ENCODE measurements around the gene SYCN. TPM values are rescaled to one million over a fixed set of nuclear protein-coding genes. Genes with fewer than 3 reads are reported as not detected.
A peak's percentile ranks its signal among the peaks of the same experiment; 100 is the strongest.

The SYCN gene
- total RNA-seq, 4 donors from 2014 or later = not detected

DNA sequence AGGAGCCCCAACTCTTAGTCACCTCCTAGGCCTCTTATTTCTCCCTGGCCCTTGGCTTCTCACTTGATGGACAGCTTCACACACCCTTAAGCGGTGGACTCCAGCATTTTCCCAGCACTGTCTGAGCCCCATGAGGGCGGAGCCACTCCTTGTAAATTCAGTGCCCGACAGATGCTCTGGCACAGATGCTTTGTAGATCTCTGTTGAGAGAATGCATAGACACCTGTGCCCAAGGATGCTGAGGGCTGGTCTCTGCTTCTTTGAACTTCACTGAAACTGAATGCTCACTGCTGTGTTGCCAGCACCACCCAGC, 3.3 kb downstream of the SYCN start:
- peaks cover 85% of the 10 kb centered on the region for H3K27me3 ChIP-seq
- H3K4me1 ChIP-seq = peaks cover 20% of the 10 kb centered on the region
- no peak overlapping the region for H3K27ac ChIP-seq
- no peaks in the 10 kb centered on the region for H3K9me3 ChIP-seq
- TF ChIP-seq EP300 (IDR thresholded peaks at IDR 0.05) (no peak), POLR2AphosphoS5 (IDR thresholded peaks at IDR 0.05) (no peak), POLR2A (IDR thresholded peaks at IDR 0.05) (no peak)
- TF ChIP-seq, protein P1, sequence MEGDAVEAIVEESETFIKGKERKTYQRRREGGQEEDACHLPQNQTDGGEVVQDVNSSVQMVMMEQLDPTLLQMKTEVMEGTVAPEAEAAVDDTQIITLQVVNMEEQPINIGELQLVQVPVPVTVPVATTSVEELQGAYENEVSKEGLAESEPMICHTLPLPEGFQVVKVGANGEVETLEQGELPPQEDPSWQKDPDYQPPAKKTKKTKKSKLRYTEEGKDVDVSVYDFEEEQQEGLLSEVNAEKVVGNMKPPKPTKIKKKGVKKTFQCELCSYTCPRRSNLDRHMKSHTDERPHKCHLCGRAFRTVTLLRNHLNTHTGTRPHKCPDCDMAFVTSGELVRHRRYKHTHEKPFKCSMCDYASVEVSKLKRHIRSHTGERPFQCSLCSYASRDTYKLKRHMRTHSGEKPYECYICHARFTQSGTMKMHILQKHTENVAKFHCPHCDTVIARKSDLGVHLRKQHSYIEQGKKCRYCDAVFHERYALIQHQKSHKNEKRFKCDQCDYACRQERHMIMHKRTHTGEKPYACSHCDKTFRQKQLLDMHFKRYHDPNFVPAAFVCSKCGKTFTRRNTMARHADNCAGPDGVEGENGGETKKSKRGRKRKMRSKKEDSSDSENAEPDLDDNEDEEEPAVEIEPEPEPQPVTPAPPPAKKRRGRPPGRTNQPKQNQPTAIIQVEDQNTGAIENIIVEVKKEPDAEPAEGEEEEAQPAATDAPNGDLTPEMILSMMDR (IDR thresholded peaks at IDR 0.05) = no peak
- DNase-seq (ENCODE audit: low spot score in 2 of 2) = no peak
- no peak overlapping the region for H3K4me3 ChIP-seq
- H3K36me3 ChIP-seq = no peaks in the 10 kb centered on the region
- WGBS = 77% methylated on average over 3 of the region's 3 CpGs

DNA sequence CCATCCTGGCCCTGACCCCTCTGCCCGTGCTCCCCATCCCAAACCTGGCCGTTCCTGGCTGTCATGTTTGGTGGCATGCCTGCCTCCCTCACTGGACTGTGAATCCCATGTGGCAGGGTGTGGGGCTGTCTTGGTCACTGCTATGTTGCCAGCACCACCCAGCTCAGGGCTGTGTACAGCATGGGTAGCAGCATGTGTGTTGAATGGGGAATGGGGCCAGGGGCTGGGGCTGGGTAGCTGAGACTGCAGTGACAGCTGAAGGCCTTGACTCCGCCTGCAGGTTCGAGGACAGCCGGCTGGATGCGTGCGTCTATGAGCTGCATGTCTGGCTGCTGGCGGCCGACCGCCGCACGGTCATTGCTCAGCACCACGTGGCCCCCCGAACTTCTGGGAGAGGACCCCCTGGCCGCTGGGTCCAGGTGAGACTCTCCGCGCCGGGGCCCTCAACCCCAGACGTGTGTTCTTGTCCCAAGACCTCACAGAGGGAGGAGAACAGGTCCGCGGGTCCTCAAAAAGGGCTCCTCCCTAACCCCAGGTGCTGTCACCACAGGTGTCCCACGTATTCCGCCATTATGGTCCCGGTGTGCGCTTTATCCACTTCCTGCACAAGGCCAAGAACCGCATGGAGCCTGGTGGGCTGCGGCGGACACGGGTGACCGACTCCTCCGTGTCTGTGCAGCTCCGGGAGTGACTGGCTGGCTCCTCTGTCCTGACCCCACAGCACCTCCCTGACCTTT, 3.8 kb downstream of the SYCN start:
- 87% methylated on average over 15 of the region's 32 CpGs for WGBS
- no peak overlapping the region for H3K4me3 ChIP-seq

DNA sequence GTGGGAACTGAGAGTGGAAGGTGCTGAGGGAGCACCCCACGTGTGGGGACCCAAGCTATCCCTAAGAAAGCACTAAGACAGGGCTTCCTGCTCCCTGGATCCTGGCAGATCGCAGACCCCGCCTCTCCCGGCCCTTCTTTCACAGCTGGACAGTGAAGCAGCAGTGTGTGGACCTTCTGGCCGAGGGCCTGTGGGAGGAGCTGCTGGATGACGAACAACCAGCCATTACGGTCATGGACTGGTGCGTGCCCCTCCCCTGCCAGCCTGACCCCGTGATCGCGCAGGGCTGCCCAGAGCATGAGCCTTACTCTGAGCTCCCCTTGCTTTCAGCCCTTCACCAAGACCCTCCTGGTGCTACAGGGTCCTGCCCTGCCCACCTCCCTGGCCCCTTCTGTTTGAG, 5.0 kb downstream of the SYCN start:
- TF ChIP-seq EP300 (IDR thresholded peaks at IDR 0.05) = no peak
- no peak for TF ChIP-seq POLR2AphosphoS5 (IDR thresholded peaks at IDR 0.05)
- TF ChIP-seq, protein P1 (IDR thresholded peaks at IDR 0.05) = no peak
- TF ChIP-seq POLR2A (IDR thresholded peaks at IDR 0.05) = no peak
- no peak for DNase-seq (ENCODE audit: low spot score in 2 of 2)
- H3K4me1 ChIP-seq = peaks cover 20% of the 10 kb centered on the region
- no peaks in the 10 kb centered on the region for H3K36me3 ChIP-seq
- H3K27ac ChIP-seq = no peak overlapping the region
- WGBS = 48% methylated on average over 11 of the region's 11 CpGs
- peaks cover 81% of the 10 kb centered on the region for H3K27me3 ChIP-seq
- no peak overlapping the region for H3K4me3 ChIP-seq
- H3K9me3 ChIP-seq = no peaks in the 10 kb centered on the region

More for the DNA sequence above, 3.8 kb downstream of the SYCN start:
- Histone ChIP-seq H3K9me3 (no peaks in the 10 kb centered on the region), H3K36me3 (no peaks in the 10 kb centered on the region), H3K27ac (no peak overlapping the region), H3K27me3 (peaks cover 85% of the 10 kb centered on the region), H3K4me1 (peaks cover 20% of the 10 kb centered on the region)
- TF ChIP-seq POLR2AphosphoS5 (IDR thresholded peaks at IDR 0.05) (no peak), POLR2A (IDR thresholded peaks at IDR 0.05) (no peak), EP300 (IDR thresholded peaks at IDR 0.05) (no peak)
- TF ChIP-seq, protein P1 (IDR thresholded peaks at IDR 0.05) = no peak
- DNase-seq (ENCODE audit: low spot score in 2 of 2) = no peak

DNA sequence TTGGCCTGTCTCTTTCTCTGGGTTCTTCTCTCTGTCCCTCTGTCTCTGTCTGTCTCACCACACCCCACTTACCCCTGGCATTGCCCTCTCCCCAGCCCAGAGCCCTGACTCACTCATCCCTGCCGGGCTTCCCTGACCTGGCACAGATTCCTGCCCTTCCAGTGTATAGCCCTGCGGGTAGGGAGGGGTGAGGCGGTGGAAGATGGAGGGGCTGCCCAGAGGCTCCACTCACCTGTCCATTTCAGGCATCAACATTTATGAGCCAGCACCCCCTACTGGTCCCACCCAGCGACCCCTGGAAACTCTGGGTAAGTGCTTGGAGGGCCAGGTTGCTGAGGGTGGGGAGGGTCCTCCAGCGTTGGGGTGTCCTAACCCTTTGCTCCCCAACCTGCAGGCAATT, 6.3 kb downstream of the SYCN start:
- 41% methylated on average over 5 of the region's 5 CpGs for WGBS
- DNase-seq (ENCODE audit: low spot score in 2 of 2) = no peak
- no peak overlapping the region for H3K27ac ChIP-seq
- H3K4me1 ChIP-seq = peaks cover 28% of the 10 kb centered on the region
- peaks cover 69% of the 10 kb centered on the region for H3K27me3 ChIP-seq
- no peak for TF ChIP-seq EP300 (IDR thresholded peaks at IDR 0.05)
- no peak for TF ChIP-seq POLR2AphosphoS5 (IDR thresholded peaks at IDR 0.05)
- TF ChIP-seq POLR2A (IDR thresholded peaks at IDR 0.05) = no peak
- TF ChIP-seq, protein P1 (IDR thresholded peaks at IDR 0.05) = no peak
- H3K36me3 ChIP-seq = no peaks in the 10 kb centered on the region
- H3K4me3 ChIP-seq = peak overlapping the region; percentile 33
- no peaks in the 10 kb centered on the region for H3K9me3 ChIP-seq

DNA sequence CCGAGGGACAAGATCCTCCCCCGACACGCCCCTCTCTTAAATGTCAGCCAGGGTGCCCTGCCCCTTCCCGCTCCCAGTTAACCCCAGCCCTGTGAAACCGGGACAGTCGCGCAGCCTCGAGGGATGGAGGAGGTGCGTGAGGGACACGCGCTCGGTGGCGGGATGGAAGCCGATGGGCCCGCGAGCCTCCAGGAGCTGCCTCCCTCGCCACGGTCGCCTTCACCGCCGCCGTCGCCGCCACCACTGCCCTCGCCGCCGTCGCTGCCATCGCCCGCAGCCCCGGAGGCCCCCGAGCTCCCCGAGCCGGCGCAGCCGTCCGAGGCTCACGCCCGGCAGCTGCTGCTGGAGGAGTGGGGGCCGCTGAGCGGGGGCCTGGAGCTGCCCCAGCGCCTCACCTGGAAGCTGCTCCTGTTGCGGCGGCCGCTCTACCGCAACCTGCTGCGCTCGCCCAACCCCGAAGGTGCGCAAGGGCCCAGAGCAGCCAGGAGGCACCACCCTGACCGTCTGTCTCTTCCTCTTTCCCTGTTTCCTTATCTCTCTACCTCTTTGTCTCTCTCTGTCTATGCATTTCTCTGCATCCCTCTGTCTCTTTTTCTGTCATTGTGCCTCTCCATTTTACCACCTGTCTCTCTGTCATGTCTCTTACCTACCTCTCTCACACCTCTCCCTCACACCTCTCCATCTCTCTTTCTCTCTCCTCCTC, 7.1 kb downstream of the SYCN start, which contains the start of gene NCCRP1:
NCCRP1 (plus strand) TSS at position 105 of the 703 bp plus-strand sequence; CDS start at position 124, 19 bp downstream.
- H3K4me1 ChIP-seq = peaks cover 28% of the 10 kb centered on the region
- no peak for TF ChIP-seq POLR2AphosphoS5 (IDR thresholded peaks at IDR 0.05)
- no peak for TF ChIP-seq EP300 (IDR thresholded peaks at IDR 0.05)
- TF ChIP-seq, protein P1 (IDR thresholded peaks at IDR 0.05) = no peak
- TF ChIP-seq POLR2A (IDR thresholded peaks at IDR 0.05) = no peak
- H3K27me3 ChIP-seq = peaks cover 61% of the 10 kb centered on the region
- peak within 1 kb of the TSS; percentile 33 for H3K4me3 ChIP-seq
- no peaks in the 10 kb centered on the region for H3K9me3 ChIP-seq
- H3K36me3 ChIP-seq = no peaks in the 10 kb centered on the region
- peak within 1 kb of the TSS; percentile 36 for H3K27ac ChIP-seq
- DNase-seq (ENCODE audit: low spot score in 2 of 2) = no peak
- 4% methylated on average over 42 of the region's 51 CpGs for WGBS

Measured in suprapubic skin (tissue), 4 donors.